ENCODE data around the gene INS.

- TF ChIP-seq CTCF (IDR thresholded peaks at IDR 0.05) (no peak), EP300 (IDR thresholded peaks at IDR 0.05; ENCODE audit: low read depth) (no peak), POLR2A (IDR thresholded peaks at IDR 0.05) (no peak)
Measured at GRCh38 chr11:2134022-2135010, 26.7 kb downstream of the INS start.

Measured in transverse colon (tissue), 3 donors.